ENCODE data around the gene MYH9.

The MYH9 gene

GRCh38 chr22:36350751-36351594 is 36.8 kb downstream of the MYH9 start:
- DNase-seq (ENCODE audit: low read depth), result peak; percentile 57
- H3K4me1 ChIP-seq (ENCODE audit: control insufficient read depth, insufficient read depth, low read length), result peaks cover 39% of the 10 kb centered on the region
- H3K4me3 ChIP-seq (ENCODE audit: low read length), result no peak overlapping the region
- peak overlapping the region; percentile 43 for H3K9ac ChIP-seq (ENCODE audit: low read length)
- no peaks in the 10 kb centered on the region for H3K9me3 ChIP-seq (ENCODE audit: control insufficient read depth, low read length)
- H3K27me3 ChIP-seq (replicated peaks; ENCODE audit: control insufficient read depth, insufficient read depth, low read length), result no peaks in the 10 kb centered on the region
- H3K36me3 ChIP-seq (ENCODE audit: control insufficient read depth, insufficient read depth, low read length, severe bottlenecking), result peaks cover 20% of the 10 kb centered on the region

- Histone ChIP-seq H3K27me3 (replicated peaks; ENCODE audit: control insufficient read depth, insufficient read depth, low read length) (no peaks in the 10 kb centered on the region), H3K4me3 (ENCODE audit: low read length) (no peak overlapping the region), H3K9me3 (ENCODE audit: control insufficient read depth, low read length) (no peaks in the 10 kb centered on the region), H3K36me3 (ENCODE audit: control insufficient read depth, insufficient read depth, low read length, severe bottlenecking) (peaks cover 20% of the 10 kb centered on the region), H3K9ac (ENCODE audit: low read length) (no peak overlapping the region), H3K4me1 (ENCODE audit: control insufficient read depth, insufficient read depth, low read length) (peaks cover 35% of the 10 kb centered on the region)
- DNase-seq (ENCODE audit: low read depth), result no peak
Measured at GRCh38 chr22:36349726-36350125, 38.0 kb downstream of the MYH9 start.

GRCh38 chr22:36348760-36349159 is 39.0 kb downstream of the MYH9 start:
- H3K27me3 ChIP-seq (replicated peaks; ENCODE audit: control insufficient read depth, insufficient read depth, low read length), result no peaks in the 10 kb centered on the region
- no peak overlapping the region for H3K9ac ChIP-seq (ENCODE audit: low read length)
- H3K4me3 ChIP-seq (ENCODE audit: low read length), result no peak overlapping the region
- no peaks in the 10 kb centered on the region for H3K9me3 ChIP-seq (ENCODE audit: control insufficient read depth, low read length)
- H3K36me3 ChIP-seq (ENCODE audit: control insufficient read depth, insufficient read depth, low read length, severe bottlenecking), result peaks cover 27% of the 10 kb centered on the region
- DNase-seq (ENCODE audit: low read depth), result no peak
- peaks cover 32% of the 10 kb centered on the region for H3K4me1 ChIP-seq (ENCODE audit: control insufficient read depth, insufficient read depth, low read length)

- H3K36me3 ChIP-seq (ENCODE audit: control insufficient read depth, insufficient read depth, low read length, severe bottlenecking), result peaks cover 39% of the 10 kb centered on the region
Measured at GRCh38 chr22:36347094-36347493, 40.7 kb downstream of the MYH9 start.

GRCh38 chr22:36344106-36344827 is 43.5 kb downstream of the MYH9 start:
- H3K36me3 ChIP-seq (ENCODE audit: control insufficient read depth, insufficient read depth, low read length, severe bottlenecking), result peaks cover 63% of the 10 kb centered on the region
- no peak for DNase-seq (ENCODE audit: low read depth)
- H3K4me1 ChIP-seq (ENCODE audit: control insufficient read depth, insufficient read depth, low read length), result peaks cover 13% of the 10 kb centered on the region
- no peaks in the 10 kb centered on the region for H3K9me3 ChIP-seq (ENCODE audit: control insufficient read depth, low read length)
- no peak overlapping the region for H3K9ac ChIP-seq (ENCODE audit: low read length)
- H3K4me3 ChIP-seq (ENCODE audit: low read length), result no peak overlapping the region
- H3K27me3 ChIP-seq (replicated peaks; ENCODE audit: control insufficient read depth, insufficient read depth, low read length), result no peaks in the 10 kb centered on the region

More at GRCh38 chr22:36347094-36347493, 40.7 kb downstream of the MYH9 start:
- peaks cover 24% of the 10 kb centered on the region for H3K4me1 ChIP-seq (ENCODE audit: control insufficient read depth, insufficient read depth, low read length)
- H3K9me3 ChIP-seq (ENCODE audit: control insufficient read depth, low read length), result no peaks in the 10 kb centered on the region
- no peak overlapping the region for H3K4me3 ChIP-seq (ENCODE audit: low read length)
- no peak overlapping the region for H3K9ac ChIP-seq (ENCODE audit: low read length)
- no peaks in the 10 kb centered on the region for H3K27me3 ChIP-seq (replicated peaks; ENCODE audit: control insufficient read depth, insufficient read depth, low read length)
- no peak for DNase-seq (ENCODE audit: low read depth)

- no peak for DNase-seq (ENCODE audit: low read depth)
- Histone ChIP-seq H3K4me3 (ENCODE audit: low read length) (no peak overlapping the region), H3K27me3 (replicated peaks; ENCODE audit: control insufficient read depth, insufficient read depth, low read length) (no peaks in the 10 kb centered on the region), H3K36me3 (ENCODE audit: control insufficient read depth, insufficient read depth, low read length, severe bottlenecking) (peaks cover 60% of the 10 kb centered on the region), H3K9ac (ENCODE audit: low read length) (no peak overlapping the region), H3K4me1 (ENCODE audit: control insufficient read depth, insufficient read depth, low read length) (peaks cover 18% of the 10 kb centered on the region), H3K9me3 (ENCODE audit: control insufficient read depth, low read length) (no peaks in the 10 kb centered on the region)
Measured at GRCh38 chr22:36343720-36344105, 44.1 kb downstream of the MYH9 start.

- Histone ChIP-seq H3K36me3 (ENCODE audit: control insufficient read depth, insufficient read depth, low read length, severe bottlenecking) (peaks cover 58% of the 10 kb centered on the region), H3K9ac (ENCODE audit: low read length) (no peak overlapping the region), H3K4me3 (ENCODE audit: low read length) (no peak overlapping the region), H3K9me3 (ENCODE audit: control insufficient read depth, low read length) (no peaks in the 10 kb centered on the region), H3K4me1 (ENCODE audit: control insufficient read depth, insufficient read depth, low read length) (peaks cover 20% of the 10 kb centered on the region), H3K27me3 (replicated peaks; ENCODE audit: control insufficient read depth, insufficient read depth, low read length) (no peaks in the 10 kb centered on the region)
- no peak for DNase-seq (ENCODE audit: low read depth)
Measured at GRCh38 chr22:36343070-36343719, 44.6 kb downstream of the MYH9 start.

- Histone ChIP-seq H3K9ac (ENCODE audit: low read length) (no peak overlapping the region), H3K4me1 (ENCODE audit: control insufficient read depth, insufficient read depth, low read length) (peaks cover 27% of the 10 kb centered on the region), H3K4me3 (ENCODE audit: low read length) (no peak overlapping the region), H3K27me3 (replicated peaks; ENCODE audit: control insufficient read depth, insufficient read depth, low read length) (no peaks in the 10 kb centered on the region), H3K9me3 (ENCODE audit: control insufficient read depth, low read length) (no peaks in the 10 kb centered on the region), H3K36me3 (ENCODE audit: control insufficient read depth, insufficient read depth, low read length, severe bottlenecking) (peaks cover 61% of the 10 kb centered on the region)
- no peak for DNase-seq (ENCODE audit: low read depth)
Measured at GRCh38 chr22:36341640-36342041, 46.1 kb downstream of the MYH9 start.

GRCh38 chr22:36340621-36341020 is 47.1 kb downstream of the MYH9 start:
- H3K4me3 ChIP-seq (ENCODE audit: low read length), result no peak overlapping the region
- no peaks in the 10 kb centered on the region for H3K27me3 ChIP-seq (replicated peaks; ENCODE audit: control insufficient read depth, insufficient read depth, low read length)
- H3K9me3 ChIP-seq (ENCODE audit: control insufficient read depth, low read length), result no peaks in the 10 kb centered on the region
- H3K36me3 ChIP-seq (ENCODE audit: control insufficient read depth, insufficient read depth, low read length, severe bottlenecking), result peaks cover 68% of the 10 kb centered on the region
- no peak overlapping the region for H3K9ac ChIP-seq (ENCODE audit: low read length)
- DNase-seq (ENCODE audit: low read depth), result no peak
- peaks cover 27% of the 10 kb centered on the region for H3K4me1 ChIP-seq (ENCODE audit: control insufficient read depth, insufficient read depth, low read length)

GRCh38 chr22:36339171-36340065 is 48.3 kb downstream of the MYH9 start:
- H3K27me3 ChIP-seq (replicated peaks; ENCODE audit: control insufficient read depth, insufficient read depth, low read length), result no peaks in the 10 kb centered on the region
- peak overlapping the region; percentile 50 for H3K9ac ChIP-seq (ENCODE audit: low read length)
- H3K4me3 ChIP-seq (ENCODE audit: low read length), result peak overlapping the region; percentile 1
- H3K36me3 ChIP-seq (ENCODE audit: control insufficient read depth, insufficient read depth, low read length, severe bottlenecking), result peaks cover 79% of the 10 kb centered on the region
- H3K4me1 ChIP-seq (ENCODE audit: control insufficient read depth, insufficient read depth, low read length), result peaks cover 22% of the 10 kb centered on the region
- peak; percentile 73 for DNase-seq (ENCODE audit: low read depth)
- no peaks in the 10 kb centered on the region for H3K9me3 ChIP-seq (ENCODE audit: control insufficient read depth, low read length)
